NCI-H1048 (cell line): ENCODE results near the gene RGS19.
A peak's percentile ranks its signal among the peaks of the same experiment; 100 is the strongest.

Experiments used
- DNase-seq: peaks from one replicate; lab custom pipeline; 2025; lab: John Stamatoyannopoulos, UW

Gene RGS19

GRCh38 chr20:64108731-64109681 lies 29.7 kb upstream of the RGS19 start:
- DNase-seq, result no peak

- no peak for DNase-seq
These were observed 28.6 kb upstream of the RGS19 start for GRCh38 chr20:64107736-64108457.

GRCh38 chr20:64106981-64107735 lies 27.8 kb upstream of the RGS19 start, which contains the start of gene NPBWR2:
Gene NPBWR2 (minus strand): TSS chr20:64107565. CDS start chr20:64106831, 734 bp downstream.
- DNase-seq, result no peak

GRCh38 chr20:64106435-64106961 lies 27.2 kb upstream of the RGS19 start:
- no peak for DNase-seq

- no peak for DNase-seq
These were observed 26.6 kb upstream of the RGS19 start for GRCh38 chr20:64105846-64106434.

GRCh38 chr20:64104667-64105451 lies 25.5 kb upstream of the RGS19 start:
- no peak for DNase-seq

- no peak for DNase-seq
These were observed 24.8 kb upstream of the RGS19 start for GRCh38 chr20:64103871-64104666.

GRCh38 chr20:64102647-64103354 lies 23.5 kb upstream of the RGS19 start:
- no peak for DNase-seq

- peak; percentile 33 for DNase-seq
These were observed 22.7 kb upstream of the RGS19 start for GRCh38 chr20:64101731-64102621.

- DNase-seq, result no peak
These were observed 21.8 kb upstream of the RGS19 start for GRCh38 chr20:64100946-64101688.

GRCh38 chr20:64100566-64100888 lies 21.2 kb upstream of the RGS19 start:
- DNase-seq, result no peak

- no peak for DNase-seq
These were observed 20.7 kb upstream of the RGS19 start for GRCh38 chr20:64099880-64100565.

- DNase-seq, result no peak
These were observed 19.9 kb upstream of the RGS19 start for GRCh38 chr20:64099086-64099786.

- DNase-seq, result no peak
These were observed 19.2 kb upstream of the RGS19 start for GRCh38 chr20:64098471-64099013.

GRCh38 chr20:64096535-64096934 lies 17.2 kb upstream of the RGS19 start:
- DNase-seq, result no peak

- DNase-seq, result no peak
These were observed 16.6 kb upstream of the RGS19 start for GRCh38 chr20:64095927-64096326.
